Astrocyte (in vitro differentiated cells and primary cell): ENCODE results near the gene POU2F3. TPM values are rescaled to one million over a fixed set of nuclear protein-coding genes. Genes with fewer than 3 reads are reported as not detected.

Experiments used
- DNase-seq: peaks from one replicate; pipeline ENCODE4 v3.0.0-alpha.2; 2010; ENCODE audit warnings: low read depth
- FAIRE-seq: peaks from 2 replicates; lab custom pipeline; 2011; peaks lifted over from hg19 to GRCh38; lab: Jason Lieb, UNC
- H2AFZ ChIP-seq: 2 replicates; pipeline ENCODE4 v1.6.0; 2012; ENCODE audit warnings: low read depth, low read length, inconsistent platforms
- H3K27ac ChIP-seq: 2 replicates; pipeline ENCODE4 v1.5.1; 2011; ENCODE audit warnings: low read depth, low read length, inconsistent platforms
- H3K27me3 ChIP-seq: 2 replicates; pipeline ENCODE4 v1.6.0; 2011; ENCODE audit warnings: low read length, inconsistent platforms; ENCODE audit not compliant: insufficient read depth
- H3K36me3 ChIP-seq: 2 replicates; pipeline ENCODE4 v1.5.1; 2011; ENCODE audit warnings: low read length, inconsistent platforms; ENCODE audit not compliant: insufficient read depth
- H3K4me1 ChIP-seq: 2 replicates; pipeline ENCODE4 v1.5.1; 2011; ENCODE audit warnings: low read length, inconsistent platforms; ENCODE audit not compliant: insufficient read depth
- H3K4me2 ChIP-seq: 2 replicates; pipeline ENCODE4 v1.6.0; 2012; ENCODE audit warnings: low read length, inconsistent platforms
- H3K4me3 ChIP-seq: 2 replicates; pipeline ENCODE4 v1.5.1; 2011; ENCODE audit warnings: low read depth, mild to moderate bottlenecking, low read length, inconsistent platforms; ENCODE audit not compliant: insufficient read depth
- H3K79me2 ChIP-seq: 2 replicates; pipeline ENCODE4 v1.6.0; 2012; ENCODE audit warnings: mild to moderate bottlenecking, low read length, inconsistent platforms; ENCODE audit not compliant: insufficient read depth
- H3K9ac ChIP-seq: 2 replicates; pipeline ENCODE4 v1.6.0; 2012; ENCODE audit warnings: mild to moderate bottlenecking, low read length, inconsistent platforms
- H3K9me3 ChIP-seq: 2 replicates; pipeline ENCODE4 v1.5.1; 2012; ENCODE audit warnings: low read depth, mild to moderate bottlenecking, low read length, inconsistent platforms; ENCODE audit not compliant: insufficient read depth
- H4K20me1 ChIP-seq: 2 replicates; pipeline ENCODE4 v1.6.0; 2012; ENCODE audit warnings: low read length, inconsistent platforms; ENCODE audit not compliant: insufficient read depth
- H3K27ac Mint-ChIP-seq: one replicate; pipeline ENCODE4 v1.8.0; 2021; ENCODE audit warnings: mild to moderate bottlenecking, mixed read lengths; ENCODE audit not compliant: unreplicated experiment
- H3K27me3 Mint-ChIP-seq: one replicate; pipeline ENCODE4 v1.8.0; 2021; ENCODE audit warnings: low read depth, mixed read lengths; ENCODE audit not compliant: unreplicated experiment
- H3K36me3 Mint-ChIP-seq: one replicate; pipeline ENCODE4 v1.8.0; 2021; ENCODE audit warnings: low read depth, mixed read lengths; ENCODE audit not compliant: unreplicated experiment
- H3K4me1 Mint-ChIP-seq: one replicate; pipeline ENCODE4 v1.8.0; 2021; ENCODE audit warnings: low read depth, mixed read lengths; ENCODE audit not compliant: unreplicated experiment
- H3K4me3 Mint-ChIP-seq: one replicate; pipeline ENCODE4 v1.8.0; 2021; ENCODE audit warnings: mild to moderate bottlenecking, moderate library complexity, mixed read lengths; ENCODE audit not compliant: unreplicated experiment
- H3K9me3 Mint-ChIP-seq: one replicate; pipeline ENCODE4 v1.8.0; 2021; ENCODE audit warnings: mild to moderate bottlenecking, mixed read lengths; ENCODE audit not compliant: unreplicated experiment
- EZH2 ChIP-seq: IDR thresholded peaks from 2 replicates; pipeline ENCODE4 v1.6.1; 2012; ENCODE audit warnings: mild to moderate bottlenecking, low read length, inconsistent platforms; ENCODE audit not compliant: insufficient read depth
- total RNA-seq: library from RNA; stranded (reverse); gene quantifications from 2 replicates; pipeline ENCODE4 v1.2.1, GENCODE V29; 2021
- TF ChIP-seq, protein P1 (sequence below): IDR thresholded peaks from 2 replicates; pipeline ENCODE4 v1.5.1; 2011; ENCODE audit warnings: low read depth, mild to moderate bottlenecking, inconsistent platforms, low read length, moderate library complexity; ENCODE audit not compliant: insufficient read depth

Gene POU2F3
- total RNA-seq, 1 donor from 2014 or later = 0.20 TPM

DNA sequence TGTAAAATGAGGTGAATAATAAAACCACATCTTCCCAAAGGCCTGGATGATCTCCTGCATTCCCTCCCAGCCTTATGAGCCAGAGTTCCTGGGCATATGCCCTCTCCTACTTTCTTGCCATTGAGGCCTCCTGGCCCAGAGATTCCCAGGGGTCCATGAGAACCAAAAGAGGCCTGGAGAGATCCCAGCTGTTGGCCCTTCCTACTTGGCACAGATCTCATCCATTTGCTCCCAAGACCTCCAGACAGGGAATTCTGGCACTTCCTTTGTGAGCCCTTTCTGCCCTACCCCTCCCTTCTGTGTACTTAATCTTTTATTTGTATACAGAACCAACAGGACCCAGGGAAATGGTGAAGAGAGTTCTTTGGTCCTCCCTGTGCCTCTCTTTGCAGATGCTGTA lies 21.4 kb downstream of the POU2F3 start:
- no peak overlapping the region for H3K27ac Mint-ChIP-seq
- Histone ChIP-seq H3K27me3 (peaks cover 34% of the 10 kb centered on the region), H3K4me1 (no peaks in the 10 kb centered on the region), H3K9me3 (no peaks in the 10 kb centered on the region), H3K27ac (no peak overlapping the region), H3K4me3 (no peak overlapping the region), H3K79me2 (no peaks in the 10 kb centered on the region), H3K9ac (no peak overlapping the region), H3K4me2 (no peak overlapping the region), H3K36me3 (no peaks in the 10 kb centered on the region), H2AFZ (no peak overlapping the region), H4K20me1 (no peaks in the 10 kb centered on the region)
- no peak for FAIRE-seq
- TF ChIP-seq, protein P1, sequence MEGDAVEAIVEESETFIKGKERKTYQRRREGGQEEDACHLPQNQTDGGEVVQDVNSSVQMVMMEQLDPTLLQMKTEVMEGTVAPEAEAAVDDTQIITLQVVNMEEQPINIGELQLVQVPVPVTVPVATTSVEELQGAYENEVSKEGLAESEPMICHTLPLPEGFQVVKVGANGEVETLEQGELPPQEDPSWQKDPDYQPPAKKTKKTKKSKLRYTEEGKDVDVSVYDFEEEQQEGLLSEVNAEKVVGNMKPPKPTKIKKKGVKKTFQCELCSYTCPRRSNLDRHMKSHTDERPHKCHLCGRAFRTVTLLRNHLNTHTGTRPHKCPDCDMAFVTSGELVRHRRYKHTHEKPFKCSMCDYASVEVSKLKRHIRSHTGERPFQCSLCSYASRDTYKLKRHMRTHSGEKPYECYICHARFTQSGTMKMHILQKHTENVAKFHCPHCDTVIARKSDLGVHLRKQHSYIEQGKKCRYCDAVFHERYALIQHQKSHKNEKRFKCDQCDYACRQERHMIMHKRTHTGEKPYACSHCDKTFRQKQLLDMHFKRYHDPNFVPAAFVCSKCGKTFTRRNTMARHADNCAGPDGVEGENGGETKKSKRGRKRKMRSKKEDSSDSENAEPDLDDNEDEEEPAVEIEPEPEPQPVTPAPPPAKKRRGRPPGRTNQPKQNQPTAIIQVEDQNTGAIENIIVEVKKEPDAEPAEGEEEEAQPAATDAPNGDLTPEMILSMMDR = no peak
- TF ChIP-seq EZH2 = no peak
- peaks cover 2% of the 10 kb centered on the region for H3K4me1 Mint-ChIP-seq
- no peak for DNase-seq
- no peak overlapping the region for H3K4me3 Mint-ChIP-seq
- H3K27me3 Mint-ChIP-seq = peaks cover 81% of the 10 kb centered on the region
- peaks cover 4% of the 10 kb centered on the region for H3K36me3 Mint-ChIP-seq
- peaks cover 6% of the 10 kb centered on the region for H3K9me3 Mint-ChIP-seq

DNA sequence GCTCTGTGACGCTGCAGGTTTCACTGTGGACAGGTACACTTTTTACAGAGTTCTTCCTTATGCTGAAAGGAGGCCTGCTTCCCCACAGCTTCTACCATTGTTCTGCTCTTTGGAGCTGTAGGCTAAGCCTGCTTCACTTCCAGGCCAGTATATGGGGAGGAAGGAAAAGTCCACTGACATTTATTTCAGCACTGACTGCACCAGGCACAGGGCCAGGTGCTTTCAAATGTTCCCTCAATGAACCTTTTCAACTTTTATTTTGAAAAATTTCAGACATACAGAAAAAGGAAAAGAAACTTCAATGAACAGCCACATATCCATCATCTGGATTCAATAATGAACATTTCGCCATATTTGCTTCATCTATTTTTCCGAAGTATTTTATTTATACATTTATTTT lies 22.0 kb downstream of the POU2F3 start:
- Histone ChIP-seq H3K79me2 (no peaks in the 10 kb centered on the region), H3K36me3 (no peaks in the 10 kb centered on the region), H4K20me1 (no peaks in the 10 kb centered on the region), H3K27ac (no peak overlapping the region), H3K27me3 (peaks cover 34% of the 10 kb centered on the region), H3K9me3 (no peaks in the 10 kb centered on the region), H2AFZ (no peak overlapping the region), H3K4me1 (no peaks in the 10 kb centered on the region), H3K4me2 (no peak overlapping the region), H3K4me3 (no peak overlapping the region), H3K9ac (no peak overlapping the region)
- DNase-seq (no peak), FAIRE-seq (no peak)
- no peaks in the 10 kb centered on the region for H3K4me1 Mint-ChIP-seq
- no peak overlapping the region for H3K27ac Mint-ChIP-seq
- peaks cover 4% of the 10 kb centered on the region for H3K36me3 Mint-ChIP-seq
- peaks cover 6% of the 10 kb centered on the region for H3K9me3 Mint-ChIP-seq
- peaks cover 79% of the 10 kb centered on the region for H3K27me3 Mint-ChIP-seq
- TF ChIP-seq, protein P1 = no peak
- TF ChIP-seq EZH2 = no peak
- H3K4me3 Mint-ChIP-seq = no peak overlapping the region

DNA sequence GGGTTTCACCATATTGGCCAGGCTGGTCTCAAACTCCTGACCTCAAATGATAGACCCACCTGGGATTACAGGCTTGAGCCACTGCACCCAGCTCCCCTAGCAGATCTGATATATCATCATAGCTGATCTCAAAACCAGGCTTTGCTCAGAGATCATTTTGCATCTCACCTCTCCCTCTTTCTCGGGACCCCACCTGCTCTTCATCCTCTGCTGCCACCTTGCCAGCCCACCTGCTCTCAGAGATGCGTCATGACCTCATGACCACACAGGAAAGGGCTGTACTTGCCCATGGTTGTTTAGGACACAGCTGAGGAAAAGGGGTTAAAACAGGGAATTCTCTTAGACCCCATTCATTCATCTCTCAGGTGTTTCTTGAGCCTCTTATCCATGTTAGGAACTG lies 27.4 kb downstream of the POU2F3 start:
- no peaks in the 10 kb centered on the region for H3K9me3 ChIP-seq
- peaks cover 46% of the 10 kb centered on the region for H3K27me3 Mint-ChIP-seq
- no peak overlapping the region for H3K4me2 ChIP-seq
- no peak overlapping the region for H3K27ac ChIP-seq
- peaks cover 2% of the 10 kb centered on the region for H3K36me3 Mint-ChIP-seq
- no peaks in the 10 kb centered on the region for H3K79me2 ChIP-seq
- no peak overlapping the region for H3K4me3 Mint-ChIP-seq
- no peaks in the 10 kb centered on the region for H3K36me3 ChIP-seq
- DNase-seq (no peak), FAIRE-seq (no peak)
- TF ChIP-seq EZH2 = no peak
- TF ChIP-seq, protein P1 = no peak
- H3K4me3 ChIP-seq = no peak overlapping the region
- peaks cover 2% of the 10 kb centered on the region for H3K4me1 ChIP-seq
- no peak overlapping the region for H3K9ac ChIP-seq
- peaks cover 8% of the 10 kb centered on the region for H3K4me1 Mint-ChIP-seq
- no peaks in the 10 kb centered on the region for H4K20me1 ChIP-seq
- H3K27ac Mint-ChIP-seq = no peak overlapping the region
- H3K9me3 Mint-ChIP-seq = peaks cover 6% of the 10 kb centered on the region
- peaks cover 31% of the 10 kb centered on the region for H3K27me3 ChIP-seq
- H2AFZ ChIP-seq = no peak overlapping the region
